ENCODE data around the gene NCK2. TPM values are rescaled to one million over a fixed set of nuclear protein-coding genes. Genes with fewer than 3 reads are reported as not detected.
A peak's percentile ranks its signal among the peaks of the same experiment; 100 is the strongest.

The NCK2 gene
- total and polyA plus RNA-seq, 9 of the 15 experiments (the other 6 are each of a cell fraction or from before 2014, with no cell fraction given): 0.90 to 27.9 (median 15.9) TPM

- ChIA-PET POLR2A (no interaction called here), CTCF (ENCODE audit: low intra/inter-chr PET ratio) (no interaction called here)
- H3K9ac ChIP-seq (ENCODE audit: insufficient read depth in 1 of 2, low read depth in 2 of 2, low read length in 2 of 2): peak overlapping the region in 1 of 2 experiments; percentile 26; a peak in 1 of 4 replicates
- DNase-seq (ENCODE audit: extremely low read depth in 1 of 4, low spot score in 3 of 4): no peak
- no peak overlapping the region for H3K4me2 ChIP-seq (ENCODE audit: insufficient read depth, low read length)
- H2AFZ ChIP-seq (ENCODE audit: low read depth, low read length): no peak overlapping the region
- H3K9me3 ChIP-seq (replicated peaks; ENCODE audit: control insufficient read depth, insufficient read depth, low read depth, low read length): no peaks in the 10 kb centered on the region; the same call in 1 of the 2 replicates
- H3K4me3 ChIP-seq: no peak overlapping the region
- no peak for FAIRE-seq
- H3K27ac ChIP-seq (ENCODE audit: extremely low read depth, low read depth, low read length): no peak overlapping the region
- in situ Hi-C loops (cut with MboI) (no loop called here), intact Hi-C loops (cut with micrococcal nuclease) (no loop called here)
- WGBS (ENCODE audit: insufficient coverage, low coverage, missing lambda C conversion rate): 22% methylated on average over 6 of the region's 6 CpGs
- H4K20me1 ChIP-seq (replicated peaks; ENCODE audit: control insufficient read depth, insufficient read depth, low read length): no peaks in the 10 kb centered on the region
- ATAC-seq: peak; percentile 57; the same call in 1 of the 3 replicates
- 0 out of 5 replicates have a peak, but pooled peaks cover 0 to 4% of the 10 kb centered on the region in 2 experiments for H3K27me3 ChIP-seq (ENCODE audit: control insufficient read depth in 2 of 2, insufficient read depth in 2 of 2, low read length in 2 of 2)
- H3K9me1 ChIP-seq (ENCODE audit: control insufficient read depth, insufficient read depth, low read length): no peaks in the 10 kb centered on the region
- H3K79me2 ChIP-seq (ENCODE audit: control insufficient read depth, insufficient read depth, low read length): no peaks in the 10 kb centered on the region
- no peak for TF ChIP-seq E2F3 (CRISPR knock-in tag; IDR thresholded peaks at IDR 0.05)
- no peak for TF ChIP-seq MCM5 (IDR thresholded peaks at IDR 0.05; ENCODE audit: low read depth)
- TF ChIP-seq DACH1 (IDR thresholded peaks at IDR 0.05; ENCODE audit: partially characterized antibody): no peak
- peak in 1 of 2 experiments; percentile 21; a peak in 1 of 4 replicates for TF ChIP-seq RAD21 (CRISPR knock-in tag; conservative IDR thresholded peaks at IDR 0.05 in 1 of 2, IDR thresholded peaks at IDR 0.05 in 1 of 2)
- TF ChIP-seq CTCF (IDR thresholded peaks at IDR 0.05 in 2 of 3, conservative IDR thresholded peaks at IDR 0.05 in 1 of 3; ENCODE audit: insufficient read depth in 2 of 3, low read depth in 1 of 3, low read length in 3 of 3): peak in 1 of 3 experiments; percentile 24; a peak in 2 of 6 replicates
- TF ChIP-seq HDAC3 (IDR thresholded peaks at IDR 0.05; ENCODE audit: borderline replicate concordance, partially characterized antibody): no peak
- TF ChIP-seq ZNF146 (CRISPR knock-in tag; IDR thresholded peaks at IDR 0.05; ENCODE audit: unreplicated experiment): no peak
- no peak for TF ChIP-seq BMI1 (IDR thresholded peaks at IDR 0.05; ENCODE audit: low read length)
- TF ChIP-seq ZNF12 (CRISPR knock-in tag; IDR thresholded peaks at IDR 0.05): no peak
- TF ChIP-seq FOXM1 (IDR thresholded peaks at IDR 0.05; ENCODE audit: low read depth): no peak
- TF ChIP-seq FOXM1 (CRISPR knock-in tag; IDR thresholded peaks at IDR 0.05; ENCODE audit: low read depth): no peak
- no peak for TF ChIP-seq CXXC5 (CRISPR knock-in tag; IDR thresholded peaks at IDR 0.05)
- no peak for TF ChIP-seq OTX1 (CRISPR knock-in tag; IDR thresholded peaks at IDR 0.05)
- TF ChIP-seq RAD51 (IDR thresholded peaks at IDR 0.05; ENCODE audit: borderline replicate concordance, low read depth): no peak
- no peak for TF ChIP-seq ZNF197 (CRISPR knock-in tag; IDR thresholded peaks at IDR 0.05; ENCODE audit: low read depth)
- TF ChIP-seq ZNF717 (CRISPR knock-in tag; IDR thresholded peaks at IDR 0.05): no peak
- no peak for TF ChIP-seq ATF2 (CRISPR knock-in tag; IDR thresholded peaks at IDR 0.05)
- no peaks in the 10 kb centered on the region for H3K36me3 ChIP-seq (ENCODE audit: control insufficient read depth, insufficient read depth, low read length)
- no peaks in the 10 kb centered on the region; a peak in 3 of 5 replicates for H3K4me1 ChIP-seq (replicated peaks in 1 of 2; ENCODE audit: control insufficient read depth in 2 of 2, insufficient read depth in 2 of 2, low read length in 2 of 2)
- BruUV-seq (replicated peaks): no TSS peak
Measured at GRCh38 chr2:105732955-105733607, 11.6 kb upstream of the NCK2 start.

All from K562 (cell line).